CD4-positive, alpha-beta T cell treated with Interferon alpha-2 for 1 hour (primary cell): ENCODE data around the gene KLHL41.
"Not testable (repeated sequence)": the region's sequence is repeated elsewhere in the genome, so short reads cannot be mapped to it uniquely, and the experiment has no call there.

Experiments used
- DNase-seq, 2 donors: peaks; one replicate each; pipeline ENCODE4 v3.0.0-alpha.2; 2020 to 2022

KLHL41 gene

GRCh38 chr2:169573974-169574299, 64.4 kb downstream of the KLHL41 start:
- DNase-seq = no peak

GRCh38 chr2:169574539-169574938, 65.0 kb downstream of the KLHL41 start:
- not testable (repeated sequence) for DNase-seq

GRCh38 chr2:169575264-169575663, 65.8 kb downstream of the KLHL41 start:
- DNase-seq = not testable (repeated sequence)
